GM23248 (cell line): ENCODE data around the gene ROR1. TPM values are rescaled to one million over a fixed set of nuclear protein-coding genes. Genes with fewer than 3 reads are reported as not detected.

ENCODE experiments used
- DNase-seq: peaks from one replicate; pipeline ENCODE4 v3.0.0-alpha.2; 2015
- H2AFZ ChIP-seq: fragments of 200-600 bp; sonication (generic); 2 replicates; pipeline ENCODE4 v1.6.1; 2016; ENCODE audit warnings: antibody characterized with exemption
- H3F3A ChIP-seq: fragments of 200-600 bp; sonication (generic); 2 replicates; pipeline ENCODE4 v1.6.1; 2016; ENCODE audit warnings: mild to moderate bottlenecking, antibody characterized with exemption, mixed run types; ENCODE audit not compliant: insufficient read depth
- H3K27ac ChIP-seq: fragments of 200-600 bp; sonication (generic); 2 replicates; pipeline ENCODE4 v1.5.1; 2016; ENCODE audit warnings: mild to moderate bottlenecking
- H3K27me3 ChIP-seq: fragments of 200-600 bp; sonication (generic); replicated peaks from 2 replicates; pipeline ENCODE4 v1.6.1; 2016; ENCODE audit warnings: mild to moderate bottlenecking; ENCODE audit not compliant: insufficient read depth
- H3K36me3 ChIP-seq: fragments of 200-600 bp; sonication (generic); 2 replicates; pipeline ENCODE4 v1.6.1; 2016; ENCODE audit warnings: low read depth, mild to moderate bottlenecking
- H3K4me1 ChIP-seq: fragments of 200-600 bp; sonication (generic); 2 replicates; pipeline ENCODE4 v1.6.1; 2016; ENCODE audit warnings: mild to moderate bottlenecking; ENCODE audit not compliant: insufficient read depth
- H3K4me2 ChIP-seq: fragments of 200-600 bp; sonication (generic); one replicate; pipeline ENCODE4 v1.6.1; 2016; ENCODE audit warnings: mild to moderate bottlenecking; ENCODE audit not compliant: unreplicated experiment
- H3K4me3 ChIP-seq: fragments of 200-600 bp; sonication (generic); 2 replicates; pipeline ENCODE4 v1.5.1; 2016; ENCODE audit warnings: mild to moderate bottlenecking
- H3K79me2 ChIP-seq: fragments of 200-600 bp; sonication (generic); 2 replicates; pipeline ENCODE4 v1.6.1; 2016; ENCODE audit warnings: mild to moderate bottlenecking; ENCODE audit not compliant: insufficient read depth
- H3K9ac ChIP-seq: fragments of 200-600 bp; sonication (generic); 2 replicates; pipeline ENCODE4 v1.6.1; 2016; ENCODE audit warnings: mild to moderate bottlenecking
- H3K9me2 ChIP-seq: fragments of 200-600 bp; sonication (generic); 2 replicates; pipeline ENCODE4 v1.6.1; 2016; ENCODE audit warnings: mixed run types, mild to moderate bottlenecking, moderate library complexity; ENCODE audit not compliant: insufficient read depth
- H3K9me3 ChIP-seq: fragments of 200-600 bp; sonication (generic); one replicate; pipeline ENCODE4 v1.6.1; 2017; ENCODE audit warnings: low read depth
- H4K20me1 ChIP-seq: fragments of 200-600 bp; sonication (generic); 2 replicates; pipeline ENCODE4 v1.6.0; 2016; ENCODE audit not compliant: insufficient read depth
- EZH2 ChIP-seq: fragments of 200-600 bp; sonication (generic); IDR thresholded peaks from 2 replicates; pipeline ENCODE4 v1.6.1; 2018; ENCODE audit warnings: antibody characterized with exemption, mild to moderate bottlenecking; ENCODE audit not compliant: insufficient read depth, poor library complexity, severe bottlenecking
- EZH2phosphoT487 ChIP-seq: fragments of 200-600 bp; sonication (generic); IDR thresholded peaks from 2 replicates; pipeline ENCODE4 v1.6.1; 2018; ENCODE audit warnings: antibody characterized with exemption, moderate library complexity, mild to moderate bottlenecking, low read depth; ENCODE audit not compliant: insufficient read depth
- WGBS, 2 experiments: methylation state at CpG; one replicate each; pipeline ENCODE4 v1.1.6; 2015 to 2017; ENCODE audit warnings: low lambda C conversion rate in 2 of 2, low coverage in 1 of 2; ENCODE audit errors: missing lambda C conversion rate in 2 of 2; 5-methylcytosine and 5-hydroxymethylcytosine counted together
- in situ Hi-C: fragments of 300-500 bp; cut with MboI; formaldehyde crosslinking; loops from 2 replicates; pipeline ENCODE4 v1.15.0; 2020
- polyA plus RNA-seq: library from polyadenylated mRNA; unstranded; fragments of >200 nt; fragmentation: Nextera tagmentation; extraction: Ambion mirVana; gene quantifications from 2 replicates; pipeline ENCODE4 v1.2.1, GENCODE V29; 2016
- total RNA-seq: library from RNA; depleted of rRNA; stranded (reverse); fragments of >200 nt; shearing (Covaris generic); gene quantifications from 2 replicates; pipeline ENCODE4 v1.2.3, GENCODE V29; 2014

Gene ROR1
- total and polyA plus RNA-seq, 2 experiments from 2014 or later: 12.0 to 13.3 TPM

- H3K36me3 ChIP-seq: no peaks in the 10 kb centered on the region
- no peaks in the 10 kb centered on the region for H4K20me1 ChIP-seq
- peak; percentile 53 for DNase-seq
- TF ChIP-seq EZH2: no peak
- no peak for TF ChIP-seq EZH2phosphoT487
- peak overlapping the region; percentile 41 for H3K4me2 ChIP-seq
- peaks cover 2% of the 10 kb centered on the region for H3K9me3 ChIP-seq
- no peaks in the 10 kb centered on the region for H3K9me2 ChIP-seq
- H2AFZ ChIP-seq: no peak overlapping the region
- peak overlapping the region; percentile 34 for H3K27ac ChIP-seq
- H3K4me1 ChIP-seq: peaks cover 21% of the 10 kb centered on the region
- WGBS, 2 experiments: 9 to 18% methylated on average over 2 of the region's 2 CpGs
- no peak overlapping the region for H3K4me3 ChIP-seq
- no peaks in the 10 kb centered on the region for H3K79me2 ChIP-seq
- no peaks in the 10 kb centered on the region for H3K27me3 ChIP-seq
- in situ Hi-C loops: no loop called here
- no peak overlapping the region for H3K9ac ChIP-seq
- H3F3A ChIP-seq: peaks cover 14% of the 10 kb centered on the region
Observed at GRCh38 chr1:64062941-64063581, 289.2 kb downstream of the ROR1 start.

DNA sequence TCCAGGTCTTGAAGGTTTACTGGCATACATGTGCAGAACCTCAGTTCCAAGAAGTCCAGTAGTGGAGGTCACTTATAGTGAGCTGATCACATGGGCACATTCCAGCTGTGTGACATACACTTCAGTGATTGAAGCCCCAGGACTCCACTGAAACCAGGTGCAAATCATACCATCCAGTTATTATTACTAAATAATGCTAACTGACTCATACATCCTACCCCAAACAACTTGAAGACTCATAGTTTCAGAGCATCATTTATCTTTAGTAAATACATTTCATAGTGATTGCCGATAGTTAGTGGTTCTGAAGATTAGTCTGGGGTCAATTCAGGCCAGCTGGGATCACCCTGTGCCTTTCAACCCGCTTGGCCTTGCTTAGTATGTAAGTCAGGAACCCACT is 291.8 kb downstream of the ROR1 start:
- Histone ChIP-seq H3K9me2 (no peaks in the 10 kb centered on the region), H3K79me2 (no peaks in the 10 kb centered on the region), H3K36me3 (no peaks in the 10 kb centered on the region), H3K4me1 (peaks cover 21% of the 10 kb centered on the region), H3K4me2 (no peak overlapping the region), H3K9me3 (no peaks in the 10 kb centered on the region), H3F3A (peaks cover 14% of the 10 kb centered on the region), H3K27me3 (no peaks in the 10 kb centered on the region), H3K27ac (no peak overlapping the region), H3K9ac (no peak overlapping the region), H4K20me1 (no peaks in the 10 kb centered on the region), H3K4me3 (no peak overlapping the region), H2AFZ (no peak overlapping the region)
- TF ChIP-seq EZH2phosphoT487: no peak
- no peak for TF ChIP-seq EZH2
- DNase-seq: no peak
- WGBS, 2 experiments: 70% methylated on average over 2 of the region's 2 CpGs
- in situ Hi-C loops: no loop called here

GRCh38 chr1:64072089-64072793 is 298.4 kb downstream of the ROR1 start:
- Histone ChIP-seq H3K4me2 (no peak overlapping the region), H3K36me3 (no peaks in the 10 kb centered on the region), H3K79me2 (no peaks in the 10 kb centered on the region), H4K20me1 (no peaks in the 10 kb centered on the region), H3K9ac (no peak overlapping the region), H3K9me2 (no peaks in the 10 kb centered on the region), H3K27ac (no peak overlapping the region), H3K4me1 (0 out of 2 replicates have a peak, but pooled peaks cover 7% of the 10 kb centered on the region), H2AFZ (no peak overlapping the region), H3F3A (no peaks in the 10 kb centered on the region), H3K9me3 (no peaks in the 10 kb centered on the region), H3K27me3 (no peaks in the 10 kb centered on the region), H3K4me3 (no peak overlapping the region)
- 33 to 38% methylated on average over 5 of the region's 5 CpGs for WGBS, 2 experiments
- TF ChIP-seq EZH2 (no peak), EZH2phosphoT487 (no peak)
- in situ Hi-C loops: no loop called here
- peak; percentile 28 for DNase-seq

DNA sequence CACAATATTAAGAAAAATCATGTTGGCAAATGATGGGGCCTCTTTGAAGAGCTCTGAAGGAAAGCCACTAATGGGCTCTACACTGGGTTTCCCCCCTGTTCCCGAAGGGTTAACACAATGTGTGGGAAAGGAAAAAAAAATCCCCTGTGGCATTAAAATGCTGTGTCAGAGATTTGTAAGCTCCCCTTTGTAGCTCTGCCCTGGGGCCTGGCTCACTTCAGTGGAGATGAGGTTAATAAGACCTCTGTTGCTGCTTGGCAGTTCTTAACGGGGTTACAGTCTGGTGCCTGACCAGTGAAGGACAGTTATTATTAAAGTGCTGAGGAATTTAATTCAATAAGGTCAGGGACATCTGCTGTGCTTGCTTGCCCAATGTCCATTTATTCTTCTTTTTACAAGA is 299.9 kb downstream of the ROR1 start:
- DNase-seq: no peak
- no peak overlapping the region for H3K4me2 ChIP-seq
- no peaks in the 10 kb centered on the region for H3K79me2 ChIP-seq
- H3K4me3 ChIP-seq: no peak overlapping the region
- no peak overlapping the region for H3K27ac ChIP-seq
- H4K20me1 ChIP-seq: no peaks in the 10 kb centered on the region
- WGBS, 2 experiments: 38 to 46% methylated on average over 2 of the region's 2 CpGs
- no peak for TF ChIP-seq EZH2phosphoT487
- H3F3A ChIP-seq: no peaks in the 10 kb centered on the region
- H3K4me1 ChIP-seq: 0 out of 2 replicates have a peak, but pooled peaks cover 7% of the 10 kb centered on the region
- no peaks in the 10 kb centered on the region for H3K9me3 ChIP-seq
- H3K27me3 ChIP-seq: no peaks in the 10 kb centered on the region
- H3K9me2 ChIP-seq: no peaks in the 10 kb centered on the region
- in situ Hi-C loops: no loop called here
- H3K9ac ChIP-seq: no peak overlapping the region
- H2AFZ ChIP-seq: no peak overlapping the region
- no peaks in the 10 kb centered on the region for H3K36me3 ChIP-seq
